IMR-90 (cell line): ENCODE measurements around the gene CDH2. TPM values are rescaled to one million over a fixed set of nuclear protein-coding genes. Genes with fewer than 3 reads are reported as not detected.

Source experiments
- ATAC-seq: fragments of 200-7000 bp; cut with Tn5 transposase; 2 replicates; pipeline ENCODE4 v1.9.1; 2020; ENCODE audit warnings: low read depth, mild to moderate bottlenecking, moderate library complexity
- BruUV-seq: library from RNA; stranded (reverse); fragments of 400-500 nt; replicated peaks from 2 replicates; lab custom pipeline; 2021; lab: Mats Ljungman, UMichigan
- CTCF ChIA-PET: fragments of 300-600 bp; formaldehyde crosslinking; extraction: SDS; loops from one replicate; lab custom pipeline; 2021; ENCODE audit warnings: antibody characterized with exemption; lab: Yijun Ruan, JAX
- POLR2A ChIA-PET: fragments of 300-600 bp; sonication (Branson Sonifier 250); formaldehyde crosslinking; loops from one replicate; lab custom pipeline; 2022; ENCODE audit warnings: antibody characterized with exemption; ENCODE audit not compliant: unreplicated experiment; lab: Charles Lee
- DNase-seq: peaks from one replicate; pipeline ENCODE4 v3.0.0; 2013
- H2AFZ ChIP-seq: replicated peaks from 2 replicates; pipeline ENCODE3; 2013; ENCODE audit warnings: low read length, mild to moderate bottlenecking; ENCODE audit not compliant: poor library complexity
- H2AK5ac ChIP-seq: 2 replicates; pipeline ENCODE4 v1.6.1; 2013; ENCODE audit warnings: low read depth, low read length, inconsistent platforms
- H2AK9ac ChIP-seq: replicated peaks from 2 replicates; pipeline ENCODE3; 2013; ENCODE audit warnings: mild to moderate bottlenecking, low read depth, low read length, moderate library complexity; ENCODE audit not compliant: poor library complexity
- H2BK120ac ChIP-seq: 2 replicates; pipeline ENCODE4 v1.6.1; 2013; ENCODE audit warnings: low read depth, low read length, inconsistent platforms
- H2BK15ac ChIP-seq: 3 replicates; pipeline ENCODE4 v1.6.1; 2013; ENCODE audit warnings: low read depth, low read length, inconsistent platforms
- H2BK20ac ChIP-seq: 2 replicates; pipeline ENCODE4 v1.6.1; 2013; ENCODE audit warnings: low read depth, mild to moderate bottlenecking, inconsistent platforms, low read length, moderate library complexity
- H2BK5ac ChIP-seq: 2 replicates; pipeline ENCODE4 v1.6.1; 2013; ENCODE audit warnings: mild to moderate bottlenecking, low read depth, low read length, inconsistent platforms; ENCODE audit not compliant: poor library complexity, severe bottlenecking
- H3K14ac ChIP-seq: replicated peaks from 2 replicates; pipeline ENCODE4 v1.6.1; 2013; ENCODE audit warnings: low read depth, low read length, inconsistent platforms
- H3K18ac ChIP-seq: 2 replicates; pipeline ENCODE4 v1.6.1; 2013; ENCODE audit warnings: low read depth, low read length, control low read depth
- H3K23ac ChIP-seq: 2 replicates; pipeline ENCODE4 v1.6.1; 2013; ENCODE audit warnings: low read depth, low read length, inconsistent platforms
- H3K27ac ChIP-seq: 2 replicates; pipeline ENCODE4 v1.5.1; 2013; ENCODE audit warnings: mild to moderate bottlenecking, control low read depth, low read length; ENCODE audit not compliant: insufficient read depth
- H3K27me3 ChIP-seq: 2 replicates; pipeline ENCODE4 v1.6.1; 2013; ENCODE audit warnings: low read length; ENCODE audit not compliant: control insufficient read depth, insufficient read depth
- H3K36me3 ChIP-seq: 2 replicates; pipeline ENCODE4 v1.6.1; 2013; ENCODE audit warnings: low read length, mixed read lengths; ENCODE audit not compliant: control insufficient read depth, insufficient read depth
- H3K4ac ChIP-seq: 2 replicates; pipeline ENCODE4 v1.6.1; 2013; ENCODE audit warnings: low read depth, low read length, inconsistent platforms
- H3K4me1 ChIP-seq: 2 replicates; pipeline ENCODE4 v1.6.1; 2013; ENCODE audit warnings: low read length, mixed read lengths; ENCODE audit not compliant: control insufficient read depth, insufficient read depth
- H3K4me2 ChIP-seq: 2 replicates; pipeline ENCODE4 v1.6.1; 2013; ENCODE audit warnings: low read depth, mild to moderate bottlenecking, control low read depth, low read length, moderate library complexity
- H3K4me3 ChIP-seq: 2 replicates; pipeline ENCODE4 v1.5.1; 2013; ENCODE audit warnings: low read depth, mild to moderate bottlenecking, control low read depth, low read length, moderate library complexity; ENCODE audit not compliant: insufficient read depth
- H3K56ac ChIP-seq: 2 replicates; pipeline ENCODE4 v1.6.1; 2013; ENCODE audit warnings: low read length, inconsistent platforms; ENCODE audit not compliant: insufficient read depth; ENCODE audit errors: extremely low read depth
- H3K79me1 ChIP-seq, 2 experiments: 2 replicates each; pipeline ENCODE4 v1.6.1; 2013; ENCODE audit warnings: low read length in 2 of 2, inconsistent platforms in 1 of 2, low read depth in 1 of 2
- H3K9ac ChIP-seq: 2 replicates; pipeline ENCODE4 v1.6.1; 2013; ENCODE audit warnings: low read depth, low read length, control low read depth
- H3K9me1 ChIP-seq: 2 replicates; pipeline ENCODE4 v1.6.1; 2013; ENCODE audit warnings: low read length, inconsistent platforms; ENCODE audit not compliant: insufficient read depth
- H3K9me3 ChIP-seq: 2 replicates; pipeline ENCODE4 v1.6.1; 2013; ENCODE audit warnings: low read length; ENCODE audit not compliant: control insufficient read depth, insufficient read depth
- H4K20me1 ChIP-seq: 2 replicates; pipeline ENCODE4 v1.6.1; 2013; ENCODE audit warnings: low read length, inconsistent platforms; ENCODE audit not compliant: insufficient read depth
- H4K5ac ChIP-seq: 2 replicates; pipeline ENCODE4 v1.6.1; 2013; ENCODE audit warnings: mild to moderate bottlenecking, low read depth, low read length, control low read depth
- H4K8ac ChIP-seq, 2 experiments: 2 replicates each; pipeline ENCODE4 v1.6.1; 2013; ENCODE audit warnings: low read depth in 2 of 2, low read length in 2 of 2, control low read depth in 1 of 2, inconsistent platforms in 1 of 2
- H4K91ac ChIP-seq: 2 replicates; pipeline ENCODE4 v1.6.1; 2013; ENCODE audit warnings: low read depth, low read length, inconsistent platforms; ENCODE audit not compliant: insufficient read depth
- BHLHE40 ChIP-seq: fragments of 150-350 bp; IDR thresholded peaks from 2 replicates; pipeline ENCODE4 v1.6.1; 2016; ENCODE audit warnings: mild to moderate bottlenecking, low read depth, low read length
- CHD1 ChIP-seq: IDR thresholded peaks from 2 replicates; pipeline ENCODE4 v1.6.1; 2012; ENCODE audit warnings: low read depth, low read length, improper control_type of control experiment
- CTCF ChIP-seq: conservative IDR thresholded peaks from 2 replicates; pipeline ENCODE4 v1.5.1; 2012; ENCODE audit warnings: mild to moderate bottlenecking, low read depth, low read length, improper control_type of control experiment
- ELK1 ChIP-seq: fragments of 150-350 bp; IDR thresholded peaks from 2 replicates; pipeline ENCODE4 v1.6.1; 2016; ENCODE audit warnings: low read depth, mild to moderate bottlenecking, low read length, moderate library complexity, borderline replicate concordance
- FOS ChIP-seq: fragments of 150-350 bp; IDR thresholded peaks from 2 replicates; pipeline ENCODE4 v1.6.1; 2016; ENCODE audit warnings: low read depth, low read length
- MAFK ChIP-seq: IDR thresholded peaks from 2 replicates; pipeline ENCODE4 v1.6.1; 2012; ENCODE audit warnings: low read depth, low read length, improper control_type of control experiment
- MAZ ChIP-seq: IDR thresholded peaks from 2 replicates; pipeline ENCODE4 v1.6.1; 2012; ENCODE audit warnings: low read depth, mild to moderate bottlenecking, low read length, improper control_type of control experiment, moderate library complexity, borderline replicate concordance
- MXI1 ChIP-seq: IDR thresholded peaks from 2 replicates; pipeline ENCODE4 v1.6.1; 2012; ENCODE audit warnings: low read depth, mild to moderate bottlenecking, low read length, moderate library complexity, borderline replicate concordance
- NFE2L2 ChIP-seq: fragments of 150-350 bp; IDR thresholded peaks from 2 replicates; pipeline ENCODE4 v1.6.1; 2016; ENCODE audit warnings: low read depth, mild to moderate bottlenecking, low read length
- POLR2A ChIP-seq: IDR thresholded peaks from 2 replicates; pipeline ENCODE4 v1.6.1; 2012; ENCODE audit warnings: mild to moderate bottlenecking, low read depth, low read length
- RCOR1 ChIP-seq: IDR thresholded peaks from 2 replicates; pipeline ENCODE4 v1.6.1; 2012; ENCODE audit warnings: mild to moderate bottlenecking, low read length, improper control_type of control experiment; ENCODE audit not compliant: insufficient replicate concordance
- RFX5 ChIP-seq: IDR thresholded peaks from 2 replicates; pipeline ENCODE4 v1.8.0; 2012; ENCODE audit warnings: low read depth, mild to moderate bottlenecking, low read length, moderate library complexity
- SMC3 ChIP-seq: fragments of 150-350 bp; IDR thresholded peaks from 2 replicates; pipeline ENCODE4 v1.6.1; 2016; ENCODE audit warnings: low read depth, mild to moderate bottlenecking, antibody characterized with exemption, low read length, moderate library complexity
- USF2 ChIP-seq: fragments of 150-350 bp; IDR thresholded peaks from 2 replicates; pipeline ENCODE4 v1.6.1; 2017; ENCODE audit warnings: mild to moderate bottlenecking, antibody characterized with exemption, low read length, low read depth
- WGBS, 2 experiments: methylation state at CpG; one replicate each; pipeline versions ENCODE4 v1.1.5 to v1.1.7; 2013; ENCODE audit warnings: missing lambda C conversion rate in 2 of 2; ENCODE audit not compliant: insufficient read length in 1 of 2; ENCODE audit errors: extremely low coverage in 2 of 2; 5-methylcytosine and 5-hydroxymethylcytosine counted together
- dilution Hi-C: fragments of 300-500 bp; cut with HindIII; formaldehyde crosslinking; loops from one replicate; pipeline ENCODE4 v1.14.3; 2018; ENCODE audit warnings: low sequenced_read_pairs; ENCODE audit not compliant: unreplicated experiment
- in situ Hi-C: fragments of 300-500 bp; cut with MboI; formaldehyde crosslinking; loops from 3 replicates; pipeline ENCODE4 v1.14.3; 2019; ENCODE audit warnings: low sequenced_read_pairs, inconsistent platforms, mixed read lengths
- intact Hi-C: fragments of 100-400 bp; cut with micrococcal nuclease; formaldehyde crosslinking; loops from 2 replicates; pipeline ENCODE4 v1.10.0; 2022
- polyA plus RNA-seq, 3 experiments: library from polyadenylated mRNA; depleted of rRNA; stranded (reverse); fragments of >200 nt; gene quantifications; 2 replicates each; pipeline ENCODE4 v1.2.3, GENCODE V29; 2012; ENCODE audit warnings: low replicate concordance in 1 of 3
- total RNA-seq: library from RNA; depleted of rRNA; stranded (reverse); fragments of >200 nt; gene quantifications from 2 replicates; pipeline ENCODE4 v1.2.3, GENCODE V29; 2012

The CDH2 gene
- total and polyA plus RNA-seq, 2 of the 4 experiments (the other 2 are of a cell fraction) = 55.6 to 111 TPM

- dilution Hi-C loops = no loop called here
- Histone ChIP-seq H3K18ac (no peak overlapping the region), H3K4me2 (no peak overlapping the region), H3K27ac (no peak overlapping the region), H2BK15ac (no peak overlapping the region), H4K91ac (no peak overlapping the region), H3K9me1 (peaks cover 8% of the 10 kb centered on the region), H3K14ac (peak overlapping the region; percentile 39; the same call in 1 of the 2 replicates), H4K5ac (no peak overlapping the region), H3K4me1 (peaks cover 5% of the 10 kb centered on the region; the same call in 1 of the 2 replicates), H2AK5ac (no peak overlapping the region), H3K36me3 (no peaks in the 10 kb centered on the region), H2BK120ac (no peak overlapping the region), H2BK20ac (no peak overlapping the region), H3K79me1 (peaks cover 26 to 55% of the 10 kb centered on the region in 2 experiments), H3K9me3 (no peaks in the 10 kb centered on the region), H2BK5ac (no peak overlapping the region), H3K27me3 (no peaks in the 10 kb centered on the region), H3K9ac (no peak overlapping the region), H2AFZ (no peak overlapping the region), H3K23ac (no peak overlapping the region), H3K4ac (peak overlapping the region; percentile 10; the same call in 1 of the 2 replicates), H4K8ac (no peak overlapping the region), H3K56ac (no peak overlapping the region), H4K20me1 (peaks cover 3% of the 10 kb centered on the region; the same call in 1 of the 2 replicates), H3K4me3 (no peak overlapping the region), H2AK9ac (no peak overlapping the region)
- ChIA-PET CTCF (interaction anchor here (0.6 to 1.3 kb wide), 4 partner anchors 13 to 43 kb away, joined by 3 to 6 read pairs (median 4); no protein-coding TSS in a partner anchor), POLR2A (no interaction called here)
- DNase-seq = peak; percentile 34
- in situ Hi-C loops = no loop called here
- ATAC-seq = no peak
- no CpG with 5 or more reads among the region's 5 CpGs for WGBS, 2 experiments
- no TSS peak for BruUV-seq
- intact Hi-C loops = no loop called here
- TF ChIP-seq RFX5 = no peak
- TF ChIP-seq ELK1 = no peak
- TF ChIP-seq MAZ = no peak
- TF ChIP-seq POLR2A = no peak
- no peak for TF ChIP-seq SMC3
- TF ChIP-seq FOS = no peak
- no peak for TF ChIP-seq MXI1
- no peak for TF ChIP-seq RCOR1
- TF ChIP-seq CHD1 = no peak
- no peak for TF ChIP-seq BHLHE40
- TF ChIP-seq NFE2L2 = no peak
- TF ChIP-seq USF2 = no peak
- no peak for TF ChIP-seq CTCF
- no peak for TF ChIP-seq MAFK
Observed at GRCh38 chr18:28127763-28128658, 48.9 kb downstream of the CDH2 start.
